Prostate gland (tissue), 2 donors: ENCODE data around the gene LHCGR.

Experiments used
- POLR2A ChIP-seq: fragments of 450-650 bp; IDR thresholded peaks from one replicate; pipeline ENCODE4 v1.6.1; 2016; ENCODE audit warnings: antibody characterized with exemption, mild to moderate bottlenecking
- TF ChIP-seq, protein P1 (sequence below), 4 experiments: fragments of 200-600 bp in 2 of 4; fragments of 450-650 bp in 2 of 4; sonication (generic) in 2 of 4; IDR thresholded peaks; 1 replicate in 3 of 4; 2 replicates in 1 of 4; pipeline ENCODE4 v1.5.1; 2016 to 2019; ENCODE audit warnings: antibody characterized with exemption in 4 of 4, mild to moderate bottlenecking in 2 of 4, moderate library complexity in 2 of 4

DNA sequence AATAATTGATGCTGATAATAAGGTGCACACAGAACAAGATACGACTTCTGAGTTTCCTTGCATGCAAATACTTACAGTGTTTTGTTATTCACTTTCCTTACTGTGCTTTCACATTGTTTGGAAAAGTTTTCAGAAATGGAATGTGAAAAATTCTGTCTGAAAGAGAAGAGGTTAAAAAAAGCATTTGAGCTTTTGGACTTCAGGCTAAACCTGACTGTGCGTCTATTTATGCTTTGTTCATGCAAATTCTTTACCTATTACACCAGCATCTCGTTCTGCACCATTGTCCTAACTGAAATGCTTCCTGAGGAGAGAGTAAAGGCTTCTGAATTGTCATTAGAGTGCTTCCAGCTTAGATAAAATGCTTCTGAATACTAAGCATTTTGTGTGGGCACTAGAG lies 61.4 kb downstream of the LHCGR start:
- no peak for TF ChIP-seq POLR2A
- TF ChIP-seq, protein P1, sequence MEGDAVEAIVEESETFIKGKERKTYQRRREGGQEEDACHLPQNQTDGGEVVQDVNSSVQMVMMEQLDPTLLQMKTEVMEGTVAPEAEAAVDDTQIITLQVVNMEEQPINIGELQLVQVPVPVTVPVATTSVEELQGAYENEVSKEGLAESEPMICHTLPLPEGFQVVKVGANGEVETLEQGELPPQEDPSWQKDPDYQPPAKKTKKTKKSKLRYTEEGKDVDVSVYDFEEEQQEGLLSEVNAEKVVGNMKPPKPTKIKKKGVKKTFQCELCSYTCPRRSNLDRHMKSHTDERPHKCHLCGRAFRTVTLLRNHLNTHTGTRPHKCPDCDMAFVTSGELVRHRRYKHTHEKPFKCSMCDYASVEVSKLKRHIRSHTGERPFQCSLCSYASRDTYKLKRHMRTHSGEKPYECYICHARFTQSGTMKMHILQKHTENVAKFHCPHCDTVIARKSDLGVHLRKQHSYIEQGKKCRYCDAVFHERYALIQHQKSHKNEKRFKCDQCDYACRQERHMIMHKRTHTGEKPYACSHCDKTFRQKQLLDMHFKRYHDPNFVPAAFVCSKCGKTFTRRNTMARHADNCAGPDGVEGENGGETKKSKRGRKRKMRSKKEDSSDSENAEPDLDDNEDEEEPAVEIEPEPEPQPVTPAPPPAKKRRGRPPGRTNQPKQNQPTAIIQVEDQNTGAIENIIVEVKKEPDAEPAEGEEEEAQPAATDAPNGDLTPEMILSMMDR (IDR thresholded peaks at IDR 0.05), result no peak
